Measurements from ENCODE around the gene INPP4B. TPM values are rescaled to one million over a fixed set of nuclear protein-coding genes. Genes with fewer than 3 reads are reported as not detected.

INPP4B gene
- total and polyA plus RNA-seq, 7 donors = 4.2 to 27.3 (median 17.2) TPM

GRCh38 chr4:142282870-142283431, 563.1 kb downstream of the INPP4B start:
- Histone ChIP-seq H3K4me3 (no peak overlapping the region), H3K9me3 (no peaks in the 10 kb centered on the region), H3K4me1 (no peaks in the 10 kb centered on the region), H3K36me3 (no peaks in the 10 kb centered on the region), H3K27me3 (no peaks in the 10 kb centered on the region), H3K27ac (no peak overlapping the region)
- 11 to 27% methylated on average over 2 of the region's 2 CpGs for WGBS, 2 donors
- TF ChIP-seq CTCF (IDR thresholded peaks at IDR 0.05) (peak in 3 of 4 experiments; percentile 8 to 26 (median 13)), POLR2AphosphoS5 (IDR thresholded peaks at IDR 0.05) (no peak)
- intact Hi-C loops (cut with DNase I) = loop anchor here (5.0 kb wide), 1 partner anchor 544 kb away; no protein-coding TSS in a partner anchor
- no peak for DNase-seq

- WGBS, 2 donors = 91 to 92% methylated on average over 1 of the region's 1 CpG
- intact Hi-C loops (cut with DNase I) = loop anchor here (5.0 kb wide), 1 partner anchor 545 kb away; no protein-coding TSS in a partner anchor
- H3K4me1 ChIP-seq = no peaks in the 10 kb centered on the region
Measured at GRCh38 chr4:142281999-142282398, 564.1 kb downstream of the INPP4B start.

GRCh38 chr4:142278663-142279062, 567.4 kb downstream of the INPP4B start:
- H3K9me3 ChIP-seq = no peaks in the 10 kb centered on the region

More at GRCh38 chr4:142281999-142282398, 564.1 kb downstream of the INPP4B start:
- no peaks in the 10 kb centered on the region for H3K9me3 ChIP-seq
- no peaks in the 10 kb centered on the region for H3K36me3 ChIP-seq
- no peak overlapping the region for H3K27ac ChIP-seq
- no peak for TF ChIP-seq EP300 (IDR thresholded peaks at IDR 0.05)
- TF ChIP-seq CTCF (IDR thresholded peaks at IDR 0.05) = no peak
- TF ChIP-seq POLR2A (IDR thresholded peaks at IDR 0.05) = no peak
- no peak for TF ChIP-seq POLR2AphosphoS5 (IDR thresholded peaks at IDR 0.05)
- no peaks in the 10 kb centered on the region for H3K27me3 ChIP-seq
- no peak overlapping the region for H3K4me3 ChIP-seq
- no peak for DNase-seq

GRCh38 chr4:142278171-142278570, 567.9 kb downstream of the INPP4B start:
- no peaks in the 10 kb centered on the region for H3K36me3 ChIP-seq
- no peaks in the 10 kb centered on the region for H3K27me3 ChIP-seq
- no peaks in the 10 kb centered on the region for H3K4me1 ChIP-seq
- intact Hi-C loops (cut with DNase I) = no loop called here
- DNase-seq = no peak
- 95 to 96% methylated on average over 1 of the region's 1 CpG for WGBS, 2 donors
- H3K9me3 ChIP-seq = no peaks in the 10 kb centered on the region
- TF ChIP-seq POLR2A (IDR thresholded peaks at IDR 0.05) (no peak), CTCF (IDR thresholded peaks at IDR 0.05) (no peak), POLR2AphosphoS5 (IDR thresholded peaks at IDR 0.05) (no peak), EP300 (IDR thresholded peaks at IDR 0.05) (no peak)
- no peak overlapping the region for H3K27ac ChIP-seq
- no peak overlapping the region for H3K4me3 ChIP-seq

More at GRCh38 chr4:142278663-142279062, 567.4 kb downstream of the INPP4B start:
- no peak for DNase-seq
- Histone ChIP-seq H3K36me3 (no peaks in the 10 kb centered on the region), H3K27me3 (no peaks in the 10 kb centered on the region), H3K4me1 (no peaks in the 10 kb centered on the region), H3K27ac (no peak overlapping the region), H3K4me3 (no peak overlapping the region)
- TF ChIP-seq EP300 (IDR thresholded peaks at IDR 0.05) (no peak), POLR2AphosphoS5 (IDR thresholded peaks at IDR 0.05) (no peak), CTCF (IDR thresholded peaks at IDR 0.05) (no peak), POLR2A (IDR thresholded peaks at IDR 0.05) (no peak)
- intact Hi-C loops (cut with DNase I) = no loop called here

GRCh38 chr4:142274137-142274536, 572.0 kb downstream of the INPP4B start:
- no peak for DNase-seq
- TF ChIP-seq EP300 (IDR thresholded peaks at IDR 0.05) = no peak
- no peak for TF ChIP-seq POLR2AphosphoS5 (IDR thresholded peaks at IDR 0.05)
- TF ChIP-seq POLR2A (IDR thresholded peaks at IDR 0.05) = no peak
- TF ChIP-seq CTCF (IDR thresholded peaks at IDR 0.05) = no peak
- intact Hi-C loops (cut with DNase I) = no loop called here
- Histone ChIP-seq H3K27ac (no peak overlapping the region), H3K36me3 (no peaks in the 10 kb centered on the region), H3K9me3 (no peaks in the 10 kb centered on the region), H3K4me1 (peaks cover 0 to 13% (median 4%) of the 10 kb centered on the region in 4 donors), H3K27me3 (no peaks in the 10 kb centered on the region), H3K4me3 (no peak overlapping the region)
- 91 to 97% methylated on average over 1 of the region's 1 CpG for WGBS, 2 donors
